GM10266 (cell line): ENCODE results near the gene HS1BP3.

Experiments
- DNase-seq: peaks from one replicate; pipeline ENCODE4 v3.0.0; 2012; ENCODE audit errors: extremely low spot score
- TF ChIP-seq, protein P1 (sequence below): IDR thresholded peaks from 2 replicates; pipeline ENCODE4 v1.5.1; 2012; ENCODE audit warnings: mild to moderate bottlenecking, low read depth; ENCODE audit not compliant: control insufficient read depth, insufficient read depth; ENCODE audit errors: missing control alignments

The HS1BP3 gene

GRCh38 chr2:20648206-20648605, 2.7 kb downstream of the HS1BP3 start:
- no peak for DNase-seq
- TF ChIP-seq, protein P1, sequence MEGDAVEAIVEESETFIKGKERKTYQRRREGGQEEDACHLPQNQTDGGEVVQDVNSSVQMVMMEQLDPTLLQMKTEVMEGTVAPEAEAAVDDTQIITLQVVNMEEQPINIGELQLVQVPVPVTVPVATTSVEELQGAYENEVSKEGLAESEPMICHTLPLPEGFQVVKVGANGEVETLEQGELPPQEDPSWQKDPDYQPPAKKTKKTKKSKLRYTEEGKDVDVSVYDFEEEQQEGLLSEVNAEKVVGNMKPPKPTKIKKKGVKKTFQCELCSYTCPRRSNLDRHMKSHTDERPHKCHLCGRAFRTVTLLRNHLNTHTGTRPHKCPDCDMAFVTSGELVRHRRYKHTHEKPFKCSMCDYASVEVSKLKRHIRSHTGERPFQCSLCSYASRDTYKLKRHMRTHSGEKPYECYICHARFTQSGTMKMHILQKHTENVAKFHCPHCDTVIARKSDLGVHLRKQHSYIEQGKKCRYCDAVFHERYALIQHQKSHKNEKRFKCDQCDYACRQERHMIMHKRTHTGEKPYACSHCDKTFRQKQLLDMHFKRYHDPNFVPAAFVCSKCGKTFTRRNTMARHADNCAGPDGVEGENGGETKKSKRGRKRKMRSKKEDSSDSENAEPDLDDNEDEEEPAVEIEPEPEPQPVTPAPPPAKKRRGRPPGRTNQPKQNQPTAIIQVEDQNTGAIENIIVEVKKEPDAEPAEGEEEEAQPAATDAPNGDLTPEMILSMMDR, result no peak

DNA sequence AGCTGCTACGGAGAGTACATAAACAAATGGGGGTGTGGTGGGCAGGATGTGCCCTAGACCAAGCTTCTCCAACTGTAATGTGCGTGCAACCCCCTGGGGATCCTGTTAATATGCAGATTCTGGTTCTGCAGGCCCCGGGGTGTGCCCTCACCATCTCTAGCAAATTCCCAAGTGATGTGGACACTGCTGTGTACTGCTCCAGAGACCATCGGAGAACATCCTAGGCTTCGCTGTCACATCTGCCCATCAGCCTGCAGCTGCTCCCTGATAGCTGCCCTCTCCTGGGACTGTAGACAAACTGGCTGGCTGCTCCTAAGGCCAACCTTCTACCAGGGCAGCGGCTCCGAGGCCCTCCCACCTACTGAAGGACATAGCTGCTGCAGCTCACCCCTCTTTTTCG, 3.2 kb downstream of the HS1BP3 start:
- DNase-seq, result no peak
- TF ChIP-seq, protein P1, result no peak

DNA sequence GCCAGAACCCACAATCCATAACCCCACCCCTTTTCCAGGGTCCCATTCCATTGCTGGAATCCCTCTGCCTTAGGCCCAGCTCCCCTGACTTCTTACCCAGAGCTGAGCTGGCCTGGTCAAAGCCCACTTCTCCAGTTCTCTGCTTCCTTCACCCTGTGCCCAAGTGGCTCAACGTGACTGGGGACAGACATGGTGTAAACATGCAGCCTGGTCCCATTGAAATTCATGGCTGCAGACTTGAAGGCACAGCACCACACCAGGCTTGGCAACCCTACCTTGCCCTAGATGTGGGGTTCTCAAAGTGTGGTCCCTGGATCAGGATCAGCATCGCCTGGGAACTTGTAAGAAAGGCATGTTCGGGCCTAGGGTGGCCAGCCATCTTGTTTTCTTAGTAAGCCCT, 3.7 kb downstream of the HS1BP3 start:
- TF ChIP-seq, protein P1, result no peak
- DNase-seq, result no peak

- TF ChIP-seq, protein P1, result no peak
- DNase-seq, result no peak
Observed at GRCh38 chr2:20646446-20646845, 4.5 kb downstream of the HS1BP3 start.

- TF ChIP-seq, protein P1, result no peak
- DNase-seq, result no peak
Observed at GRCh38 chr2:20645761-20646160, 5.1 kb downstream of the HS1BP3 start.

DNA sequence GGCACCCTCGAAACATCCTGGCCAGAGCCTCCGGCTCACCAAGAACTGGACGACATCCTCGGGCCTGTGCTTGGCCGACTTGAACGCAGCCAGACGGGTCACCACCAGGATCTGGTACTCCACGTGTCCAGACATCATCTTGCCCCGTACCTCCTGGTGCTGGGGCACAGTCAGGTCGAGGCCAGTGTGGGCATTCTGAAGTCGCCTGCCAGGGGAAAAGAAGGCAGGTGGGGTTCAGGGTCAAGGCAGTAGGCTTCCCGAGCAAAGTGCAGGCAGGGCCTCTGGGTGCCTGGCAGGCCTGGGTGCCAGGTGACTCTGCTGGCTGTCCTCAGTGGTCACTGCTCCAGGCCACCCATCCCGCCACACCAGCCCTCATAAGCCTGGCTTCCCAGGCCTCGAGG, 5.6 kb downstream of the HS1BP3 start:
- no peak for DNase-seq
- TF ChIP-seq, protein P1, result no peak

DNA sequence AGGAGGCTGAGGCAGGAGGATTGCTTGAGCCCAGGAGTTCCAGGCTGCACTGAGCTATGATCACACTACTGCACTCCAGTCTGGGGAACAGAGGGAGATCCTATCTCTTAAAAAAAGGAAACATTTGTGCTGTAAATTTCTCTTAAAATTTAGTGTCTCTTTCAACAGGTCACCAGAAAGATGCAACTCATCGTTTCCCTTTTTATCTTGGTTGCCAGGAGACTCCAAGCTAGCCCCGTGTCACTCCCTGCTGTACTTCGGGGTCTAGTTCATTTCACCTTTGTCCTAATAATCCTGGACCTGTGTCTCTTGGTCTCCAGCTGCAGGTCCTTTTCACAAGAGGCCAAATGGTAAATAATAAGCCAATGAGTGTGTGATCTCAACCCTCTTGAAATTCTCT, 7.1 kb downstream of the HS1BP3 start:
- no peak for DNase-seq
- TF ChIP-seq, protein P1, result no peak

- TF ChIP-seq, protein P1, result no peak
- DNase-seq, result no peak
Observed at GRCh38 chr2:20643060-20643459, 7.8 kb downstream of the HS1BP3 start.
